GM12872 (cell line): Measurements from ENCODE around the gene HAUS1.

Experiments
- CTCF ChIP-seq: IDR thresholded peaks from 3 replicates; pipeline ENCODE4 v1.5.1; 2011; ENCODE audit warnings: low read depth, mild to moderate bottlenecking, low read length, moderate library complexity; ENCODE audit not compliant: insufficient read depth

Gene HAUS1

DNA sequence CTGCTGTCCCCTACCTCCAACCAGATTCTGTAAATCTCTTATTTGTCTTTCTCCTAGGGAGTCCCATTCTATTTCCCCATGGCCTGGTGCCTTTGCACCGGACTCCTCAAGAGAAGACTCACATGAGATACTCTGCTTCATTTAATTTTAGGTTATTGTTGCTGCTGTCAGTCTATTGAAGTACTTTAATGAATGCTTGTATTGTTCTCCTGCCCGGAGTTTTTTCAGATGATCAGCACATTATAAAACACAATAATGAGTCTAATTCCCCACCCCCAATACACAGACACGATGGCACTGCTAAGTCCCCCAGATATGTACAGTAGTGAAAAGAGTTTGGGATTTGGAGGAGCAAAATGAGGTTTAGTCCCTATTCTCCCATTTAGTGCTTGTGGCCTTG, 58.9 kb downstream of the HAUS1 start:
- TF ChIP-seq CTCF, result no peak

DNA sequence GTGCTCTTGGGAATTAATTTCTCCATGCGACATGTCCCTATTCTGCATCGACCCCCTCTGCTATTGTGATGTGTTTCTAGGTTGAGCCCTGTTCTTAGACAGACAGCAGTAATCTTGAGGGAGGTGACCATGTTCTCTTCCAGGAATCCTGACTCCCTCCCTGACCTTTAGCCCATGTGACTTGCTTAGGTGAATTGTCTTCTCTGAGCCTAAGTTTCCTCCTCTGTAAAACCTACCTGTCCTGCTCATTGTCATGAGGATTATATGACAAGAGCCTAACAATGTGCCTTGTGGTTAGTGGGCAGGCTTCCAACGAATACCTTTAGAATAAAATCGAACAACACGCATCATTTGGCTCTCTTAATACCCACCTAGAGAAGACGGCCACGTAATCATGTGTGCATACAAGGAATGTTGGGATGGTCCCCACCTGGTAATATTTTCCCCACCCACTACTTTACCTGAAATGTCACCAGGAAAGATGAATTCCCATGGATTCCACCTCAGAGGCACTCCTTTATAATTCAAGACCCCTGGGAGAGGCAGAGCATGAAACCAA, 59.8 kb downstream of the HAUS1 start:
- no peak for TF ChIP-seq CTCF

DNA sequence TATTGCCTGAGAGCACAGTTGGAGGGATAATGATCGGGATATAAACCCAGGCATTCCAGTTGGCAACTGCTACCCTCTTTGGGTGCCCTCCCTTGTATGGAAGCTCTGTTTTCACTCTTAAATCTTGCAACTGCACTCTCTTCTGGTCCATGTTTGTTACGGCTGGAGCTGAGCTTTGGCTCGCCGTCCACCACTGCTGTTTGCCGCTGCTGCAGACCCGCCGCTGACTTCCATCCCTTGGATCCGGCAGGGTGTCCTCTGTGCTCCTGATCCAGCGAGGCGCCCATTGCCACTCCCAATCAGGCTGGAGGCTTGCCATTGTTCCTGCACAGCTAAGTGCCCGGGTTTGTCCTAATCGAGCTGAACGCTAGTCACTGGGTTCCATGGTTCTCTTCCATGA, 60.7 kb downstream of the HAUS1 start:
- no peak for TF ChIP-seq CTCF

DNA sequence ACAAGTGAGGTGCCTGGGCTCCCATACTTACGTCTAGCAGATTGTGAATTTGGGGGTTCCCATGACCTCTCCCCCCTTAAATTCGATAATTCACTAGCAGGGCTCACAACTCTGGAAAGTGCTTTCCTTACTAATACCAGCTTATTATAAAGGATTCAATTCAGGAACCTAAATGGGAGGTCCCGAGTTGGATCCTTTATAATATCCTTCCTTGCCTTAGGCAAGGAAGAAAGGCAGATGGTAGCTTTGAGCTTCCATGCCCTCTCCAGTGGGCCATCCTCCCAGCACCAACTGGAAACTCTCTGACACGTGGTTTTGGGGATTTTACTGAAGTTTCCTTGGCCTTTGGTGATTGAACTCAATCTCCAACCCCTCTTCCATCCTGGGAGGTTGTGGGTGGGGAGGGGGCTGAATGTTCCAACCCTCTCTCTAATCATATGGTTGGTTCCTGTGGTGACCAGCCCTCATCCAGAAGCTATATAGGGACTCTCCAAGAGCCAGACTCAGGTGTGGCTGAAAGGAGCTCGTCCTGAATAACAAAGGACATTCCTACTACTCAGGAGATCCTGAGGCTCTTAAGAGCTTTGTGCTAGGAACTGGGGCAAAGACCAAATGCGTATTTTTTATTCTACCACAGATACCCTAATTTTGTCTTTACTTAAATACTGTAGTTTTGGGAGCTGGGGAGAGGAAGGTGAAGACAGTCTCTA, 62.2 kb downstream of the HAUS1 start:
- TF ChIP-seq CTCF, result no peak

GRCh38 chr18:46167971-46168370, 63.8 kb downstream of the HAUS1 start:
- TF ChIP-seq CTCF, result no peak

- no peak for TF ChIP-seq CTCF
Observed at GRCh38 chr18:46169464-46169941, 65.3 kb downstream of the HAUS1 start.

- TF ChIP-seq CTCF, result no peak
Observed at GRCh38 chr18:46171331-46171730, 67.1 kb downstream of the HAUS1 start.
